PC-3 (cell line): ENCODE data around the gene EXD2.

Source experiments
- EZH2phosphoT487 ChIP-seq: fragments of 300-600 bp; sonication (generic); IDR thresholded peaks from 2 replicates; pipeline ENCODE4 v1.6.1; 2018; ENCODE audit warnings: mild to moderate bottlenecking, antibody characterized with exemption, low read length, borderline replicate concordance
- TF ChIP-seq, protein P1 (sequence below): fragments of 300-600 bp; sonication (generic); conservative IDR thresholded peaks from 2 replicates; pipeline ENCODE4 v1.5.1; 2017; ENCODE audit warnings: antibody characterized with exemption, low read depth, mild to moderate bottlenecking, low read length

DNA sequence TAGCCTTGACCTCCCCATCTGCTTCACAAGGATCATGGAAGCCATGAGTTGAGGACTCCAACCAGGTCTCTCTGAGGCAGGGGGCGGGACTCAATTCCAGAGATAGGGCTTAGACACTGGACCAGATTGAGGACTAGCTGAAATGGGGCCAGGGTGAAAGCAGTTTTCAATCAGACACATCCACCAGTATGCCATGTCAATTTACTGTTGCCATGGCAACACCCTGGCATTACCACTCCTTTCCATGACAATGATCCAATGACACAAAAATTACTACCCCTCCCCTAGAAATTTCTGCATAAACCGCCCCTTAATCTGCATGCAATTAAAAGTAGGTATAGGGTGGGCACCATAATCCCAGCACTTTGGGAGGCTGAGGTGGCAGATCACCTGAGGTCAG, 19.7 kb upstream of the EXD2 start:
- TF ChIP-seq, protein P1, sequence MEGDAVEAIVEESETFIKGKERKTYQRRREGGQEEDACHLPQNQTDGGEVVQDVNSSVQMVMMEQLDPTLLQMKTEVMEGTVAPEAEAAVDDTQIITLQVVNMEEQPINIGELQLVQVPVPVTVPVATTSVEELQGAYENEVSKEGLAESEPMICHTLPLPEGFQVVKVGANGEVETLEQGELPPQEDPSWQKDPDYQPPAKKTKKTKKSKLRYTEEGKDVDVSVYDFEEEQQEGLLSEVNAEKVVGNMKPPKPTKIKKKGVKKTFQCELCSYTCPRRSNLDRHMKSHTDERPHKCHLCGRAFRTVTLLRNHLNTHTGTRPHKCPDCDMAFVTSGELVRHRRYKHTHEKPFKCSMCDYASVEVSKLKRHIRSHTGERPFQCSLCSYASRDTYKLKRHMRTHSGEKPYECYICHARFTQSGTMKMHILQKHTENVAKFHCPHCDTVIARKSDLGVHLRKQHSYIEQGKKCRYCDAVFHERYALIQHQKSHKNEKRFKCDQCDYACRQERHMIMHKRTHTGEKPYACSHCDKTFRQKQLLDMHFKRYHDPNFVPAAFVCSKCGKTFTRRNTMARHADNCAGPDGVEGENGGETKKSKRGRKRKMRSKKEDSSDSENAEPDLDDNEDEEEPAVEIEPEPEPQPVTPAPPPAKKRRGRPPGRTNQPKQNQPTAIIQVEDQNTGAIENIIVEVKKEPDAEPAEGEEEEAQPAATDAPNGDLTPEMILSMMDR: no peak
- TF ChIP-seq EZH2phosphoT487: no peak
